Fibroblast of villous mesenchyme (primary cell): ENCODE data around the gene CNBD2. TPM values are rescaled to one million over a fixed set of nuclear protein-coding genes. Genes with fewer than 3 reads are reported as not detected.

Source experiments
- DNase-seq: peaks from one replicate; pipeline ENCODE4 v3.0.0-alpha.2; 2010; ENCODE audit warnings: low read depth
- H3K4me3 ChIP-seq: 2 replicates; pipeline ENCODE4 v1.5.1; 2011; ENCODE audit warnings: low read depth, mild to moderate bottlenecking, low read length
- total RNA-seq: library from RNA; depleted of rRNA; stranded (reverse); fragments of >200 nt; gene quantifications from 2 replicates; pipeline ENCODE4 v1.2.3, GENCODE V29; 2012
- TF ChIP-seq, protein P1 (sequence below): IDR thresholded peaks from 2 replicates; pipeline ENCODE4 v1.5.1; 2012; ENCODE audit warnings: low read depth, mild to moderate bottlenecking, low read length; ENCODE audit not compliant: insufficient read depth

The CNBD2 gene
- total RNA-seq, 1 donor: 1.7 TPM

DNA sequence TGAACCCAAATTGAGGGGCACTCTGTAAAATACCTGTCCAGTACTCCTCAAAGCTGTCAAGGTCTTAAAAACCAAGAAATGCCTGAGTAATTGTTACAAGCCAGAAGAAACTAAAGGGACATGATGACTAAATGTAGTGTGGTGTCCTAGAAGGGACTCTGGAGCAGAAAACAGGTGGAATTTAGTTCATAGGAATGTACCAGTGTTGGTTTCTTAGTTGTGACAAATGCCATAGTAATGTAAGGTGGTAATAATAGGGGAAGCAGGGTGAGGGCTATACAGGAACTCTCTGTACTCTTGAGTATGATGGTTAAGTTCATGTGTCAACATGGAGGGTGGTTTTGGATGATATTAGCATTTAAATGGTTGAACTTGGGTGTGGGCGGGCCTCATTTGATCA, 92.3 kb downstream of the CNBD2 start:
- no peak overlapping the region for H3K4me3 ChIP-seq
- DNase-seq: no peak
- TF ChIP-seq, protein P1, sequence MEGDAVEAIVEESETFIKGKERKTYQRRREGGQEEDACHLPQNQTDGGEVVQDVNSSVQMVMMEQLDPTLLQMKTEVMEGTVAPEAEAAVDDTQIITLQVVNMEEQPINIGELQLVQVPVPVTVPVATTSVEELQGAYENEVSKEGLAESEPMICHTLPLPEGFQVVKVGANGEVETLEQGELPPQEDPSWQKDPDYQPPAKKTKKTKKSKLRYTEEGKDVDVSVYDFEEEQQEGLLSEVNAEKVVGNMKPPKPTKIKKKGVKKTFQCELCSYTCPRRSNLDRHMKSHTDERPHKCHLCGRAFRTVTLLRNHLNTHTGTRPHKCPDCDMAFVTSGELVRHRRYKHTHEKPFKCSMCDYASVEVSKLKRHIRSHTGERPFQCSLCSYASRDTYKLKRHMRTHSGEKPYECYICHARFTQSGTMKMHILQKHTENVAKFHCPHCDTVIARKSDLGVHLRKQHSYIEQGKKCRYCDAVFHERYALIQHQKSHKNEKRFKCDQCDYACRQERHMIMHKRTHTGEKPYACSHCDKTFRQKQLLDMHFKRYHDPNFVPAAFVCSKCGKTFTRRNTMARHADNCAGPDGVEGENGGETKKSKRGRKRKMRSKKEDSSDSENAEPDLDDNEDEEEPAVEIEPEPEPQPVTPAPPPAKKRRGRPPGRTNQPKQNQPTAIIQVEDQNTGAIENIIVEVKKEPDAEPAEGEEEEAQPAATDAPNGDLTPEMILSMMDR: no peak

DNA sequence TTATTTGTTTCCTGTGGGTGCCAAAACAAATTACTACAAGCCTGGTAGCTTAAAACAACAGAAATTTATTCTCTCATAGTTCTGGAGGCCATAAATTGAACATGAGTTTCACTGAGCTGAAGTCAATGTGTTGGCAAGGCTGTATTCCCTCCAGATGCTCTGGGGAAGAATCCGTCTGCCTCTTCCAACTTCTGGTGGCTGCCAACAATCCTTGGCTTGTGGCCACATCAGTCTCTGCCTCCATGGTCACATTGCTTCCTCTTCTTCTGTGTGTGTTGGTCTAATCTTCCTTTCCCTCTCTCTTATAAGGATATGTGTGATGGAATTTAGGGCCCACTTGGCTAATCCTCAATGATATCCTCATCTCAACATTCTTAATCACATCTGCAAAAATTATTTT, 93.4 kb downstream of the CNBD2 start:
- no peak for DNase-seq
- TF ChIP-seq, protein P1: no peak
- H3K4me3 ChIP-seq: no peak overlapping the region

DNA sequence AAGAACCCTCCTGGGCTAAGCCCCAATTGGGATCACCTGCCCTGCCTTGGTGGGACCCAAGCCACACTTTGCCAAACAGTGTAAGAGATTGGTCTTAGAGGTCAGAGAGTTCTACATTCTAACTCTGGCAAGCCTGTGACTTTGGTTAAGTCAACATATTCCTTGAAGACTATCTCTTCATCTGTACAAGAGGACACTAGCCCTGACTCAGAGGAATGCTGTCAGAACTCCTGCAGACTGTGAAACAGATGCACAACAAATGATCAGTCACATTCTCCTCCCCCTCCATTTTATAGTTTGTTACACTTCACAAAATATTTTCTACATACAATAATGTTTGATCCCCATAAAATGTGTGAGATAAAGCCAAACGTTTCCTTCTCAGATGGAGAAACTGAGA, 94.4 kb downstream of the CNBD2 start:
- no peak overlapping the region for H3K4me3 ChIP-seq
- TF ChIP-seq, protein P1: no peak
- peak; percentile 65 for DNase-seq

DNA sequence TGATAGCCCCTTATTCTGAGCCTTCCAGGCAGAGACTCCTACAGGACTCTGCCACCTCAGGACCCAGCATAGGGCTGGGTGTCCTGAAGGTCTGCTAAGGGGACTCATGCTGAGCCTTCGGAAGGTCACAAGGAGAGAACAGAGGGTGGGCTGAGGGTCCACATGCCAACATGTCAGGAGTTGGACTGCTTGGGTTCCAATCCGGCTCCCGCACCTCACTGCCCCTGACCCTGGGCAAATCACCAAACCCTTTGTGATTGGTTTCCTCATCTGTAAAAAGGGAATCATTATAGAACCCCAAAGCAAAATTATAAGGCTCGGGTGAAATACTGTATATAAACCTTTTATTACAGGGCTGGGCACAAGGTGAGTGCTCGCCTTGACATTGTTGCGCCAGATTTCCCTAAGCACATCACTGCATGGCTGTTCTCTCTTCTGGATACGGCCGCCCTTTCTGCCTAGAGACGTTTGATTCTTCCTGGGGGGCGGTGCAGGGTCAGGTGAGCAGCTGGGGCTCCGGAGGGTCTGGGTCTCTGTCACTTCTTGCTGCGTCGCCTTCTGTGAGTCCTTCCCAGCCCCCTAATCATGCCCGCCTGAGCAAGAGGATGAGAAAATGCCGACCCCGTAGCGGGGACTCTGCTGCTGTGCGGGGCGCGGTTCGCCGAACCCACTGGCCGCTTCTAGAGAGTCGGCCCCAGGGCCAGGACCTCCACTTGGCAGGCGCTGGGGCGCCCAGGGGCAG, 95.7 kb downstream of the CNBD2 start:
- TF ChIP-seq, protein P1: no peak
- DNase-seq: no peak
- peak overlapping the region; percentile 64 for H3K4me3 ChIP-seq

DNA sequence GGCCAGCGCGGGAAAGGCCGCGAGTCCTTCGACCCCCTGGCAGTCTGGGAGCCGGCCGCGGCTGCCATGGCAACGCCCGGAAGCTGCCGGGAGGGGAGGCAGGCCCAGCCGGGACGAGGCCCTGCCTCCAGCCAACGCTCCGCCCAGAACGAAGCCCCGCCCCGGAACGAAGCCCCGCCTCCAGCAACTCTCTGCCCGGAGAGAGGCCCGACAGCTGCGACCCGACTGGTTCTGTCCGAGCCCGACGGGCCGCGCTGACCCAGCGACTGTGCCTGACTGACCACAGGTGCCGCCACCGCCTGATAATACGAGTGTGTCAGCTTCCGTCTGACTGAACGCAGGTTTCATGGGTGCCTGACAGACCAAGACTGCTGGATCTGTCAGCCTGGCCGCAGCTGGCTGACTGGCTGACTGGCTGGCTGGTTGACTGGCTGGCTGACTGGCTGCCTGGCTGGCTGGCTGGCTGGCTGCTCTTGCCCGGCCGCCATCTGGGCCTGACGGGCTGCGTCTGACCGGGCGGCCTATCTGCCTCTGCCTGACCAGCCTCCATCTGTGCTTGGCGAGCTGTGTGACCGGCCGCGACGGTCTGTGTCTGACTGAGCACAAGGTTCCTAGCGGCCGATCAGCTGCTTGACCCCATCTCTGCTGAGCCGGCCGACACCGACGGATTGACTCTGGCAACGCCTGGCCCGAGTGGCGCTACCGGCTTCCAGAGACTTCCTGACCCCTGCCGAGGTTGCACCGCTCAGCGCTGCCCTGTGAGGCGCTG, 96.5 kb downstream of the CNBD2 start:
- TF ChIP-seq, protein P1: no peak
- peak overlapping the region; percentile 64 for H3K4me3 ChIP-seq
- DNase-seq: peak; percentile 84

DNA sequence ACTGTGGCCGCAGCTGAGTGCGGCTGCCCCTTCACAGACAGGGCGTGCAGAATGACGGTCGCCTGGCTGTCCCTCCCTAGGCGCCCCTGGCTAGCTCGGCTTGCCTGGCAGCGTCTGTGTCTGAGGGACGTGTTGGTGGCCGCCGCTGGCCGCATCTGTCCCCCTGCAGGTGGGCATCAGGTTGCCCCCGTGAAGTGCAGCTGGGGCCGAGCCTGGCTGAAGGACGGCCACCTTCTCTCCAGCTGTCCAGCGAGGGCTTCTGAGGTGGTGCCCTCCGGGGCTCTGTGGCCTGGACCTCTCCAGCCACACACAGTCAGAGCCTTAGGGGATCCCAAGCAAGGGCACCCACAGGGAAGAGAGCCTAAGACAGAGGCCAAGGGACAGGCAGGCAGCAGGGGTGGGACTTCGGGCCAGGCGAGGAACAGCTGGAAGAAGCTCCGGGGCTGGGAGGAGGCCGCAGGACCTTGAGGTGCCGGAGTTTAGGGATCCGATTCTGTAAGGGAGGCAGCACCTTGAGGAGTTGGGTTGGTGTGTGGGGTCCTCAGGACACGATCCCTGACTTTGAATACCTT, 97.1 kb downstream of the CNBD2 start:
- TF ChIP-seq, protein P1: no peak
- no peak for DNase-seq
- no peak overlapping the region for H3K4me3 ChIP-seq
